Measurements from ENCODE around the gene KLF16.

- TF ChIP-seq CTCF (conservative IDR thresholded peaks at IDR 0.05; ENCODE audit: low read depth in 2 of 2) (no peak), STAT1 (IDR thresholded peaks at IDR 0.05; ENCODE audit: unreplicated experiment) (no peak), JUNB (IDR thresholded peaks at IDR 0.05; ENCODE audit: unreplicated experiment) (no peak), ZNF114 (CRISPR knock-in tag; IDR thresholded peaks at IDR 0.05) (no peak), POLR2AphosphoS5 (IDR thresholded peaks at IDR 0.05; ENCODE audit: low read depth) (no peak), EZH2 (IDR thresholded peaks at IDR 0.05; ENCODE audit: low read depth, unreplicated experiment) (no peak), REST (IDR thresholded peaks at IDR 0.05; ENCODE audit: unreplicated experiment) (no peak), EZH2phosphoT487 (IDR thresholded peaks at IDR 0.05; ENCODE audit: unreplicated experiment) (no peak), NANOG (IDR thresholded peaks at IDR 0.05; ENCODE audit: borderline replicate concordance) (no peak)
These were observed 31.2 kb downstream of the KLF16 start for GRCh38 chr19:1832046-1832663.

Data from GM23338 (cell line).